ACC112 (cell line): ENCODE measurements around the gene PPP1R18.

Experiments
- H2AFZ ChIP-seq: fragments of 200-600 bp; sonication (generic); one replicate; pipeline ENCODE4 v1.6.0; 2017; ENCODE audit warnings: antibody characterized with exemption, low read length; ENCODE audit not compliant: unreplicated experiment
- H3K27ac ChIP-seq: fragments of 200-600 bp; sonication (generic); 2 replicates; pipeline ENCODE4 v1.5.1; 2014; ENCODE audit warnings: low read depth, mild to moderate bottlenecking, antibody characterized with exemption, low read length, moderate library complexity
- H3K27me3 ChIP-seq: fragments of 200-600 bp; sonication (generic); 2 replicates; pipeline ENCODE4 v1.6.1; 2014; ENCODE audit warnings: mild to moderate bottlenecking, antibody characterized with exemption, low read length, moderate library complexity, mixed read lengths; ENCODE audit not compliant: insufficient read depth
- H3K36me3 ChIP-seq: fragments of 200-600 bp; sonication (generic); 2 replicates; pipeline ENCODE4 v1.6.1; 2016; ENCODE audit warnings: mild to moderate bottlenecking, antibody characterized with exemption, low read length, moderate library complexity, mixed read lengths; ENCODE audit not compliant: insufficient read depth
- H3K4me1 ChIP-seq: fragments of 200-600 bp; sonication (generic); one replicate; pipeline ENCODE4 v1.6.1; 2016; ENCODE audit warnings: low read length, mixed read lengths; ENCODE audit not compliant: insufficient read depth, unreplicated experiment, control insufficient read depth
- H3K4me3 ChIP-seq: fragments of 200-600 bp; sonication (generic); 2 replicates; pipeline ENCODE4 v1.5.1; 2014; ENCODE audit warnings: mild to moderate bottlenecking, low read depth, low read length
- H3K79me2 ChIP-seq: fragments of 200-600 bp; sonication (generic); one replicate; pipeline ENCODE4 v1.6.0; 2016; ENCODE audit warnings: low read length; ENCODE audit not compliant: control insufficient read depth, unreplicated experiment, insufficient read depth

The PPP1R18 gene

GRCh38 chr6:30687659-30688431 lies 1.4 kb upstream of the PPP1R18 start:
- peaks cover 30% of the 10 kb centered on the region for H3K4me1 ChIP-seq
- H3K27ac ChIP-seq: peak overlapping the region; percentile 90

GRCh38 chr6:30686908-30687658 lies 638 bp upstream of the PPP1R18 start:
- Histone ChIP-seq H3K79me2 (peaks cover 73% of the 10 kb centered on the region), H3K4me1 (peaks cover 30% of the 10 kb centered on the region), H3K27ac (peak overlapping the region; percentile 90), H3K36me3 (peaks cover 16% of the 10 kb centered on the region; the same call in 1 of the 2 replicates), H3K4me3 (peak overlapping the region; percentile 96), H3K27me3 (no peaks in the 10 kb centered on the region), H2AFZ (peak overlapping the region; percentile 57)

More at GRCh38 chr6:30687659-30688431, 1.4 kb upstream of the PPP1R18 start:
- Histone ChIP-seq H3K36me3 (peaks cover 16% of the 10 kb centered on the region; the same call in 1 of the 2 replicates), H3K79me2 (peaks cover 65% of the 10 kb centered on the region), H2AFZ (no peak overlapping the region), H3K27me3 (no peaks in the 10 kb centered on the region), H3K4me3 (peak overlapping the region; percentile 96)

GRCh38 chr6:30685157-30686008 lies 1.1 kb downstream of the PPP1R18 start:
- Histone ChIP-seq H2AFZ (no peak overlapping the region), H3K27me3 (no peaks in the 10 kb centered on the region), H3K36me3 (peaks cover 16% of the 10 kb centered on the region; the same call in 1 of the 2 replicates), H3K27ac (peak overlapping the region; percentile 90), H3K79me2 (peaks cover 90% of the 10 kb centered on the region), H3K4me1 (peaks cover 25% of the 10 kb centered on the region), H3K4me3 (peak overlapping the region; percentile 96)

GRCh38 chr6:30684386-30685156 lies 1.9 kb downstream of the PPP1R18 start:
- peak overlapping the region; percentile 96 for H3K27ac ChIP-seq
- H3K27me3 ChIP-seq: no peaks in the 10 kb centered on the region
- H2AFZ ChIP-seq: no peak overlapping the region
- peaks cover 16% of the 10 kb centered on the region; the same call in 1 of the 2 replicates for H3K36me3 ChIP-seq
- H3K4me1 ChIP-seq: peaks cover 25% of the 10 kb centered on the region
- H3K79me2 ChIP-seq: peaks cover 91% of the 10 kb centered on the region
- H3K4me3 ChIP-seq: peak overlapping the region; percentile 96

- Histone ChIP-seq H2AFZ (no peak overlapping the region), H3K4me1 (peaks cover 19% of the 10 kb centered on the region), H3K4me3 (peak overlapping the region; percentile 96), H3K27ac (peak overlapping the region; percentile 96), H3K27me3 (no peaks in the 10 kb centered on the region), H3K36me3 (peaks cover 19% of the 10 kb centered on the region; the same call in 1 of the 2 replicates), H3K79me2 (peaks cover 91% of the 10 kb centered on the region)
Observed at GRCh38 chr6:30683980-30684338, 2.5 kb downstream of the PPP1R18 start.

- H3K27ac ChIP-seq: peak overlapping the region; percentile 96
- no peaks in the 10 kb centered on the region for H3K27me3 ChIP-seq
- H3K4me1 ChIP-seq: peaks cover 13% of the 10 kb centered on the region
- peaks cover 90% of the 10 kb centered on the region for H3K79me2 ChIP-seq
- no peak overlapping the region for H2AFZ ChIP-seq
- H3K36me3 ChIP-seq: peaks cover 22% of the 10 kb centered on the region
- H3K4me3 ChIP-seq: peak overlapping the region; percentile 96
Observed at GRCh38 chr6:30683183-30683979, 3.1 kb downstream of the PPP1R18 start.

- Histone ChIP-seq H3K27ac (peak overlapping the region; percentile 96), H3K36me3 (peaks cover 26% of the 10 kb centered on the region), H3K27me3 (no peaks in the 10 kb centered on the region), H3K79me2 (peaks cover 85% of the 10 kb centered on the region), H3K4me1 (peaks cover 9% of the 10 kb centered on the region), H3K4me3 (peak overlapping the region; percentile 96), H2AFZ (no peak overlapping the region)
Observed at GRCh38 chr6:30682143-30683117, 4.0 kb downstream of the PPP1R18 start.

- Histone ChIP-seq H3K27me3 (no peaks in the 10 kb centered on the region), H3K36me3 (peaks cover 29% of the 10 kb centered on the region), H3K4me1 (peaks cover 9% of the 10 kb centered on the region), H3K27ac (peak overlapping the region; percentile 96), H3K4me3 (peak overlapping the region; percentile 96), H3K79me2 (peaks cover 84% of the 10 kb centered on the region), H2AFZ (no peak overlapping the region)
Observed at GRCh38 chr6:30681766-30682142, 4.7 kb downstream of the PPP1R18 start.
